Measurements from ENCODE around the gene CTNNA2.

Gene CTNNA2

DNA sequence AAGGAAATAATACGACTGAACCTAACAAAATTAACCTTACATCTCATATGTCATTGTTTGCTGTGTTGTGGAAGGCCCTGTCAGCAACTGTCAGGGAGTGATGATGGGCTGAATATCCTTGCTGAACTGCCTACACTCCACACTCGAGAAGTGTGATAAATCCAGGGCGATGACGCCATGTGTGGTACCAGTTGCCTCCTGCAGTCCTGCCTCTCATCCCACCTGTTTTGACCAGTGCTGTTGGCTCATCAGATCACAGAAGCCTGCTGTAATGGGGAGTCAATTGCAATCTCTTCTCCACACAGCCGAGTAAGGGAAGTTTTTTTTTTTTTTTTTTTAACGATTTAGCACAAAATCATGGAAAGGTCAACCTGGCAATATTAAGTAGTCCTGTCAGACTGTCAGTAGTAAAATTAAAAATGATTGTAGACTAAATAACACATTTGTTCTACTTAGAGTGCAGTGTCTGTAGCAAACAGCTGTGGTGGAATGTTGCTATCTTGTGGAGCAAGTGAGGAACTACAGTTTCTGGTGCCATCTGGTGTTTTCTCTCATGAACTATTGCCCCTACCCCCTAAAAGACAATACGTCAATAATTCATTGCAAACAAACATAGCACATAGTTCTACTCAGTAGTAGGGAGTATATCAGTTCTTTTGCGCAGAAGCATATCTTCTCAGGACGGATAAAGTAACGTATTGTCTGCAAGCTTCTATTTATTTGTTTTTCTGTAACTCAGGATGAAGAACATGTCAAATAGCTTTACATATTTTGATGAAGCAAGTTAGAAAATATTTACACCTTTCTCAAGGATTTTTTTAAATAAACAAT is 347.6 kb downstream of the CTNNA2 start:
- Mint-ChIP-seq H3K36me3 (ENCODE audit: low read depth) (no peaks in the 10 kb centered on the region), H3K27ac (no peak overlapping the region), H3K4me1 (peaks cover 7% of the 10 kb centered on the region), H3K27me3 (ENCODE audit: low read depth) (peaks cover 4% of the 10 kb centered on the region), H3K4me3 (no peak overlapping the region), H3K9me3 (no peaks in the 10 kb centered on the region)
- TF ChIP-seq, protein P1, sequence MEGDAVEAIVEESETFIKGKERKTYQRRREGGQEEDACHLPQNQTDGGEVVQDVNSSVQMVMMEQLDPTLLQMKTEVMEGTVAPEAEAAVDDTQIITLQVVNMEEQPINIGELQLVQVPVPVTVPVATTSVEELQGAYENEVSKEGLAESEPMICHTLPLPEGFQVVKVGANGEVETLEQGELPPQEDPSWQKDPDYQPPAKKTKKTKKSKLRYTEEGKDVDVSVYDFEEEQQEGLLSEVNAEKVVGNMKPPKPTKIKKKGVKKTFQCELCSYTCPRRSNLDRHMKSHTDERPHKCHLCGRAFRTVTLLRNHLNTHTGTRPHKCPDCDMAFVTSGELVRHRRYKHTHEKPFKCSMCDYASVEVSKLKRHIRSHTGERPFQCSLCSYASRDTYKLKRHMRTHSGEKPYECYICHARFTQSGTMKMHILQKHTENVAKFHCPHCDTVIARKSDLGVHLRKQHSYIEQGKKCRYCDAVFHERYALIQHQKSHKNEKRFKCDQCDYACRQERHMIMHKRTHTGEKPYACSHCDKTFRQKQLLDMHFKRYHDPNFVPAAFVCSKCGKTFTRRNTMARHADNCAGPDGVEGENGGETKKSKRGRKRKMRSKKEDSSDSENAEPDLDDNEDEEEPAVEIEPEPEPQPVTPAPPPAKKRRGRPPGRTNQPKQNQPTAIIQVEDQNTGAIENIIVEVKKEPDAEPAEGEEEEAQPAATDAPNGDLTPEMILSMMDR (IDR thresholded peaks at IDR 0.05; ENCODE audit: unreplicated experiment in 3 of 3), result peak; percentile 64 to 77 (median 68)

- TF ChIP-seq, protein P1 (IDR thresholded peaks at IDR 0.05; ENCODE audit: unreplicated experiment in 3 of 3), result no peak
- H3K4me3 Mint-ChIP-seq, result no peak overlapping the region
- H3K27me3 Mint-ChIP-seq (ENCODE audit: low read depth), result peaks cover 4% of the 10 kb centered on the region
- H3K9me3 Mint-ChIP-seq, result no peaks in the 10 kb centered on the region
- no peak overlapping the region for H3K27ac Mint-ChIP-seq
- no peaks in the 10 kb centered on the region for H3K36me3 Mint-ChIP-seq (ENCODE audit: low read depth)
- H3K4me1 Mint-ChIP-seq, result peaks cover 7% of the 10 kb centered on the region
Observed at GRCh38 chr2:79861059-79861374, 348.2 kb downstream of the CTNNA2 start.

GRCh38 chr2:79862756-79863155 is 349.9 kb downstream of the CTNNA2 start:
- no peak overlapping the region for H3K4me3 Mint-ChIP-seq

DNA sequence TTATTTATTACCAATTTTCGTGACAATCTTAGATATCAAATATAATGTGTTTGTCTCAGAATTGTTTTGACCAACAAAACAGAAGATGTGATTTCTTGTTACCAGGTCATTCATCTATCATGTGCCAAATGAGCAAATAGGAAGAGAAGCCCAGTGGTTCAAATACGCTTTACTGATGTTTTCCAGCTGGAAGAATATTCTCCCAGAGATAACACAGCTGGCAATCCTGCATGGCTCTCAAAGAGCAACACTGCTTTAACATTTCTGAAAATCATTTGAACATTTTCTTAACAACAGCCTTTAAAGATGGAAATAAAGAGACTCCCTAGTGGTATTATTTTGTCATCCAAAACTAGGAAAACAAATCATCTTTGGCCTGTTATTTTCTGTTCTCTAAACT is 359.8 kb downstream of the CTNNA2 start:
- Mint-ChIP-seq H3K36me3 (ENCODE audit: low read depth) (no peaks in the 10 kb centered on the region), H3K27ac (no peak overlapping the region), H3K9me3 (no peaks in the 10 kb centered on the region), H3K4me3 (no peak overlapping the region), H3K4me1 (no peaks in the 10 kb centered on the region), H3K27me3 (ENCODE audit: low read depth) (no peaks in the 10 kb centered on the region)
- TF ChIP-seq, protein P1 (IDR thresholded peaks at IDR 0.05; ENCODE audit: unreplicated experiment in 3 of 3), result no peak

More at GRCh38 chr2:79862756-79863155, 349.9 kb downstream of the CTNNA2 start:
- no peaks in the 10 kb centered on the region for H3K36me3 Mint-ChIP-seq (ENCODE audit: low read depth)
- no peak overlapping the region for H3K27ac Mint-ChIP-seq
- H3K27me3 Mint-ChIP-seq (ENCODE audit: low read depth), result no peaks in the 10 kb centered on the region
- H3K9me3 Mint-ChIP-seq, result no peaks in the 10 kb centered on the region
- peaks cover 7% of the 10 kb centered on the region for H3K4me1 Mint-ChIP-seq
- TF ChIP-seq, protein P1 (IDR thresholded peaks at IDR 0.05; ENCODE audit: unreplicated experiment in 3 of 3), result no peak

DNA sequence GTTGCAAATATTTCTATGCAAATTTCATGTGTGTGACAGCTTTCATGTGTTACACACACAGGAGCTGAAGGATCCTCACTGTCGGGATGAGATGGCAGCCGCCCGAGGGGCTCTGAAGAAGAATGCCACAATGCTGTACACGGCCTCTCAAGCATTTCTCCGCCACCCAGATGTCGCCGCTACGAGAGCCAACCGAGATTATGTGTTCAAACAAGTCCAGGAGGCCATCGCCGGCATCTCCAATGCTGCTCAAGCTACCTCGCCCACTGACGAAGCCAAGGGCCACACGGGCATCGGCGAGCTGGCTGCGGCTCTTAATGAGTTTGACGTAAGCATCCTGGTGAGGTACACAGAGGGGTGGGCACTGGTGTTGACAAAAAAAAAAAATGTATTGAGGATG is 361.2 kb downstream of the CTNNA2 start:
- TF ChIP-seq, protein P1 (IDR thresholded peaks at IDR 0.05; ENCODE audit: unreplicated experiment in 3 of 3), result no peak
- Mint-ChIP-seq H3K27ac (no peak overlapping the region), H3K9me3 (no peaks in the 10 kb centered on the region), H3K27me3 (ENCODE audit: low read depth) (no peaks in the 10 kb centered on the region), H3K36me3 (ENCODE audit: low read depth) (no peaks in the 10 kb centered on the region), H3K4me1 (no peaks in the 10 kb centered on the region), H3K4me3 (no peak overlapping the region)

DNA sequence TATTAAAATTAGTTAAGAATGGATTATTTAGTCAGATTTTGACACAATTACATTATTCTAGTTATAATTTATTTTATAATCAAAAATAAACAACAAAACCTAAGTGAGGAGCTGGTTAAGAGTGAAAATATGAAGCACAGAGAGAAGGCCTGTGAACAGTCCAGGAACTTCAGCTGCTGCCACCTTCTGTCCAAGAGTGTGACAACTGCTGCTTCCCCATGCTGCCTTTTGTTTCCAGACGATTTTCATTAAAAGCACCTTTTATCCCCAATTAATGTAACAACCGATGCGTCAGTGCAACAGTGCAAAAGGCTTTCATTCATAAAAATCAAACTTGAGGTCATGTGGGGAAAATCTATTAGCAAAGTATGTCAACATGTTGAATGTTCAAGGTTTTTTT is 363.6 kb downstream of the CTNNA2 start:
- Mint-ChIP-seq H3K36me3 (ENCODE audit: low read depth) (no peaks in the 10 kb centered on the region), H3K27me3 (ENCODE audit: low read depth) (no peaks in the 10 kb centered on the region), H3K9me3 (peaks cover 7% of the 10 kb centered on the region), H3K4me1 (no peaks in the 10 kb centered on the region), H3K27ac (no peak overlapping the region), H3K4me3 (no peak overlapping the region)
- TF ChIP-seq, protein P1 (IDR thresholded peaks at IDR 0.05; ENCODE audit: unreplicated experiment in 3 of 3), result peak; percentile 48 to 61 (median 55)

All from nephron (organoid).